Vagina (tissue), 2 donors: ENCODE data around the gene ARHGEF2. TPM values are rescaled to one million over a fixed set of nuclear protein-coding genes. Genes with fewer than 3 reads are reported as not detected.
"Not testable (repeated sequence)": the region's sequence is repeated elsewhere in the genome, so short reads cannot be mapped to it uniquely, and the experiment has no call there.

Source experiments
- DNase-seq, 2 donors: peaks; one replicate each; pipeline ENCODE4 v3.0.0-alpha.2; 2017; ENCODE audit errors: extremely low spot score in 2 of 2
- H3K27ac ChIP-seq: fragments of 200-600 bp; sonication (generic); one replicate; pipeline ENCODE4 v1.5.1; 2019
- H3K27me3 ChIP-seq: fragments of 200-600 bp; sonication (generic); one replicate; pipeline ENCODE4 v1.5.1; 2019
- H3K36me3 ChIP-seq, 2 donors: fragments of 200-600 bp; sonication (generic); one replicate each; pipeline ENCODE4 v1.5.1; 2017 to 2019
- H3K4me1 ChIP-seq: fragments of 200-600 bp; sonication (generic); one replicate; pipeline ENCODE4 v1.5.1; 2019
- H3K4me3 ChIP-seq, 2 donors: fragments of 200-600 bp; sonication (generic); 1 replicate in 1 of 2; 2 replicates in 1 of 2; pipeline ENCODE4 v1.5.1; 2016 to 2019
- H3K9me3 ChIP-seq: fragments of 200-600 bp; sonication (generic); one replicate; pipeline ENCODE4 v1.5.1; 2019
- CTCF ChIP-seq, 3 experiments: fragments of 450-650 bp in 2 of 3; fragments of 200-600 bp in 1 of 3; sonication (generic) in 1 of 3; IDR thresholded peaks; one replicate each; pipeline ENCODE4 v1.5.1; 2017 to 2019; ENCODE audit warnings: antibody characterized with exemption in 3 of 3, mild to moderate bottlenecking in 2 of 3, moderate library complexity in 2 of 3
- POLR2A ChIP-seq, 2 donors: fragments of 450-650 bp; IDR thresholded peaks; one replicate each; pipeline ENCODE4 v1.6.1; 2017; ENCODE audit warnings: antibody characterized with exemption in 2 of 2, mild to moderate bottlenecking in 2 of 2, moderate library complexity in 2 of 2
- POLR2AphosphoS5 ChIP-seq, 2 donors: sonication (generic); formaldehyde crosslinking; IDR thresholded peaks; one replicate each; pipeline ENCODE4 v1.9.0; 2017; ENCODE audit warnings: antibody characterized with exemption in 2 of 2, mild to moderate bottlenecking in 2 of 2, low read depth in 1 of 2; ENCODE audit not compliant: insufficient read depth in 1 of 2
- intact Hi-C: fragments of 100-400 bp; cut with DNase I; formaldehyde crosslinking; loops from one replicate; pipeline ENCODE4 v1.15.1; 2023
- total RNA-seq: library from RNA; depleted of rRNA; stranded (reverse); fragments of >200 nt; gene quantifications from one replicate; pipeline ENCODE4 v1.2.3, GENCODE V29; 2016

ARHGEF2 gene
- total RNA-seq, 1 donor from 2014 or later = 76.4 TPM

DNA sequence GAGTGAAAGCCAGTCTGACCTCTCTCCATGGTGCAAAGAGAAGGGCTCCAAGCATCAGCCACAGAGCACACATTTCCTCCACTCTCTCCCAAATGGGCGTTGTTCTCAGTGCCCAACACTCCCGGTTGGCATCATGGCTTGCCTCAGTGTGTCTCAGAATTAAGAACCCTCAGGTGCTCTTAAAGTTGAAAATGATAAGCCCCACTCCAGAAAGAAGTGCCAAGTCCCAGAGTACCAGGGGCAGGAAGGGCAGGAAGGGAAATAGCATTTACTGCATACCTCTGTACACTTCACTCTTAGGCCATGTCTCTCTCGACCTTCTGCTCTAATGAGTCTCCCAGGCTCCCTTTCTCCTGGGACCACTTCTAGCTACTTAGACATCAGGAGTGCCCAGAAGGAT is 15.2 kb upstream of the ARHGEF2 start:
- Histone ChIP-seq H3K27me3 (no peaks in the 10 kb centered on the region), H3K4me1 (no peaks in the 10 kb centered on the region), H3K36me3 (no peaks in the 10 kb centered on the region), H3K9me3 (no peaks in the 10 kb centered on the region), H3K27ac (no peak overlapping the region), H3K4me3 (no peak overlapping the region)
- no peak for DNase-seq
- no peak for TF ChIP-seq CTCF (IDR thresholded peaks at IDR 0.05)
- no peak for TF ChIP-seq POLR2AphosphoS5 (IDR thresholded peaks at IDR 0.05; ENCODE audit: insufficient read depth in 1 of 2, low read depth in 1 of 2)
- intact Hi-C loops = no loop called here

- Histone ChIP-seq H3K36me3 (no peaks in the 10 kb centered on the region), H3K4me1 (no peaks in the 10 kb centered on the region), H3K9me3 (no peaks in the 10 kb centered on the region), H3K27me3 (no peaks in the 10 kb centered on the region), H3K27ac (no peak overlapping the region), H3K4me3 (no peak overlapping the region)
- intact Hi-C loops = no loop called here
- no peak for DNase-seq
- TF ChIP-seq POLR2AphosphoS5 (IDR thresholded peaks at IDR 0.05; ENCODE audit: insufficient read depth in 1 of 2, low read depth in 1 of 2) (no peak), POLR2A (IDR thresholded peaks at IDR 0.05) (no peak), CTCF (IDR thresholded peaks at IDR 0.05) (no peak)
These were observed 11.8 kb upstream of the ARHGEF2 start for GRCh38 chr1:155990005-155990739.

DNA sequence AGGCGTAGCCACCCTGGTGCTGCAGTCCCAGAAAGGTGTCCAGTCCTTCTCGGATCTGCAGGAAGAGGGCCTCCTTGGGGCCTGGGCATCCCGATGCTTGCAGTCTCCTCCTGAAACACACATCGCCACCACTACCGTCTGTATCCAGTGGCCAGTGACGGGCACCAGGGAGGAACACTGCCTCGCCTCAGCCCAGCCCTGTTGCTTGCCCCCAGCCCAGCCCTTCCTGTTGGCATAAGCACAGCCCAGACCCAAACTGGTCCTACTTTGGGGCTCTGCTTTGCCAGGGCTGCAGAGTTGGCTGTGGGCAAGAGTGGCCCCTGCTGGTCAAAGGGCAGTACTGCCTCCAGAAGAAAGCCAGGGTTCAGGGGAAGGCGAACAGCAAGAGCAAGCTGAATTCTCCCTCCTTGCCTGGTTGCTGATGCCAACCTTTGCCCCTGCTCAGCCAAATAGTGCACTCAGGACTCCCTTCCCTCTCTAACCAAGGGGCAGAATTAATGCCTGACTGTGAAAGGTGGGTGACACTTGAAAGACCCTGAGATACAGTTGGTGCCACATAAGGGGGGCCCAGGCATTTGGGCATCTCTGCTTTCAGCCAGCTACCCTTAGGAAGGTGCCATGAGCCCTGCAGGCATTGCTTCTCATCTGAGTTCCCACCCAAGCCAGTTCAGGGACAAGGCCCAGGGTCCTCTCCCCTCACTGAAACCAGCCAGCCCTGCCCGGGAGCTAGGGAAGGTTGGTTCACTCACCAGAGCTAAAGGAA is 11.1 kb upstream of the ARHGEF2 start:
- peak; percentile 96 to 99 (median 98) for TF ChIP-seq CTCF (IDR thresholded peaks at IDR 0.05)
- peak; percentile 17 to 69 for TF ChIP-seq POLR2AphosphoS5 (IDR thresholded peaks at IDR 0.05; ENCODE audit: insufficient read depth in 1 of 2, low read depth in 1 of 2)
- no peak for TF ChIP-seq POLR2A (IDR thresholded peaks at IDR 0.05)
- Histone ChIP-seq H3K27me3 (no peaks in the 10 kb centered on the region), H3K27ac (peak overlapping the region; percentile 73), H3K4me1 (peaks cover 1% of the 10 kb centered on the region), H3K36me3 (no peaks in the 10 kb centered on the region), H3K9me3 (no peaks in the 10 kb centered on the region), H3K4me3 (peak overlapping the region; percentile 35 to 40)
- intact Hi-C loops = no loop called here
- no peak for DNase-seq

DNA sequence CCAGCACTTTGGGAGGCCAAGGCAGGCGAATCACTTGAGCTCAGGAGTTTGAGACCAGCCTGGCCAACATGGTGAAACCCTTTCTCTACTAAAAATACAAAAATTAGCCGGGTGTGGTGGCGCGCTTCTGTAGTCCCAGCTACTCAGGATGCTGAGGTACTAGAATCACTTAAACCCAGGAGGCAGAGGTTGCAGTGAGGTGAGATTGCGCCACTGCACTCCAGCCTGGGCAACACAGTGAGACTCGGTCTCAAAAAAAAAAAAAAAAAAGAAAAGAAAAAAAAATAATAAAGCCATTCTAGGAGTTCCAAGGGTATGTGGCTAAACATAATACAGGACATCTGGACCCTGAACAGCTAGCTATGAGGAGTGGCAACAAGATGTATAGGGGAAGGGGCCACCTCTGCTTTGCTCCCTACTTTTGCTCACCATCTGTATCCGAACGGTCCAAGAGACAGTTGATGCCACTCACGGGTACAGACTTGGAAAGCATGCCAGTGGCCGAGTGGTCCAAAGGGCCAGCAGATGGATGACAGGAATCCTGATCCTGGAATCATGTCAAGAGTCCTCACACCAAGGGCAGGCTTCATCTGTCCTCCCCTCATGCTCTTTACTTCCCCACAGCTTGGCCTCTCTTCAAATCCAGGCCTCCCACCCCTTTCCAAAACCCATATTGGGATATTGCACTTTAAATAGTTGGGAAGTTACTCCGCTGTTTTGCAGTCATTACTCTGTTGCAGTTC is 6.7 kb upstream of the ARHGEF2 start:
- not testable (repeated sequence) for H3K27me3 ChIP-seq, H3K4me3 ChIP-seq, H3K9me3 ChIP-seq, H3K36me3 ChIP-seq, DNase-seq
- peaks cover 44% of the 10 kb centered on the region for H3K4me1 ChIP-seq
- intact Hi-C loops = loop anchor here (5.0 kb wide), 1 partner anchor 43 kb away; the partner anchor contains the start of gene RXFP4
- peak overlapping the region; percentile 95 for H3K27ac ChIP-seq

DNA sequence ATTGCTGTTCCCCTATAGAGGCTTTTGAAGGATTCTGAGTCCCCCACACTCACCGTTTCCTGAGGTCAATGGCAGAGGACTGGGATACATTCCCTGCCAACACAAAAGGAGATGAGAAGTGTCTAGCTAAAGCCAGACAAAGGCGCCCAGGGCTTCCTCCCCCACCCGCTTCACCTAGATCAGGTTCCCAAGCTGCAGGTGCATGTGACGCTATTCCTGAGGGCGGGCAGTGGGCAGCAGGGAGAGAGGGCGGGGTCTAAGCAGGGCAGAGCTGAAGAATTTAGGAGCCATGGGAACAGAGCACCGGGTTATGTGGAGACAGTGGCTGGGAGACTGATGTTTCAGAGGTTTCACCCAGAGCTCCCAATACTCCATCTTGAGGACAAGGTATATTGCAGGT is 6.0 kb upstream of the ARHGEF2 start:
- H3K9me3 ChIP-seq = no peaks in the 10 kb centered on the region
- no peaks in the 10 kb centered on the region for H3K27me3 ChIP-seq
- no peaks in the 10 kb centered on the region for H3K36me3 ChIP-seq
- H3K27ac ChIP-seq = peak overlapping the region; percentile 95
- H3K4me3 ChIP-seq = no peak overlapping the region
- no peak for DNase-seq
- intact Hi-C loops = loop anchor here (5.0 kb wide), 1 partner anchor 42 kb away; the partner anchor contains the start of gene RXFP4
- TF ChIP-seq CTCF (IDR thresholded peaks at IDR 0.05) = no peak
- no peak for TF ChIP-seq POLR2AphosphoS5 (IDR thresholded peaks at IDR 0.05; ENCODE audit: insufficient read depth in 1 of 2, low read depth in 1 of 2)
- no peak for TF ChIP-seq POLR2A (IDR thresholded peaks at IDR 0.05)
- peaks cover 52% of the 10 kb centered on the region for H3K4me1 ChIP-seq
